ENCODE results near the gene TIMP2.

TIMP2 gene

DNA sequence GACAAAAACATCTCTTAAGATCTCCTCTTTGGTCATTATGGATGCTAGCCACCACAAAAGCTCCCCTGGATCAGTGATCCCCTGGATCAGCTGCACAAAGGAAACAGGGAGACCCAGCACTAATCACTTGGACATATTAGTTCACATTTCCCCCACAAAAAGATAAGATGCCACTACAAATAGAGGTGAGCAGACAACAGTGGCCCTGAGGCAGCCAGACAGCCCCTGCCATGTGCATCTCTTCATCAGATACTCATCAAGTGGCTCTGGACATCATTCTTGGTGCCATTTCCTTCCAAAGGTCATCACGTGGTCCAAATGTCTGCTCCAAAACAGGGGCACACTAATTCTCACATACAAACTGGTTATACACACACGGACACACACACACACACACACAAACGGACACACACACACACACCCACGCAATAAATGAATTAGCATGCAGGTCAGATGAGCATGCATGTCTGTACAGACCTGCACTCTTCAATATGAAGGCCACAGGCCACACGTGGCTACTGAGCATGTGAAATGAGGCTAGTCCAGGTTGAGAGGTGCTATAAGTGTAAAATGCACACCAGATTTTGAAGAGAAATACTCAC is 88.7 kb downstream of the TIMP2 start:
- no peak overlapping the region for H3K4me3 ChIP-seq (ENCODE audit: low read depth, low read length)
- TF ChIP-seq CTCF (IDR thresholded peaks at IDR 0.05; ENCODE audit: low read depth, low read length): no peak
- DNase-seq (ENCODE audit: low read depth): no peak

GRCh38 chr17:78834571-78834970 is 90.6 kb downstream of the TIMP2 start:
- no peak for DNase-seq (ENCODE audit: low read depth)
- H3K4me3 ChIP-seq (ENCODE audit: low read depth, low read length): no peak overlapping the region
- TF ChIP-seq MAX (IDR thresholded peaks at IDR 0.05; ENCODE audit: low read depth, low read length): no peak

- TF ChIP-seq MYC (IDR thresholded peaks at IDR 0.05; ENCODE audit: low read depth, low read length) (no peak), CTCF (IDR thresholded peaks at IDR 0.05; ENCODE audit: low read depth, low read length) (no peak), POLR2A (IDR thresholded peaks at IDR 0.05; ENCODE audit: extremely low read depth, insufficient read length) (no peak), MAX (IDR thresholded peaks at IDR 0.05; ENCODE audit: low read depth, low read length) (no peak)
- H3K4me3 ChIP-seq (ENCODE audit: low read depth, low read length): no peak overlapping the region
- no peak for DNase-seq (ENCODE audit: low read depth)
Measured at GRCh38 chr17:78832541-78832810, 92.7 kb downstream of the TIMP2 start.

- no peak for DNase-seq (ENCODE audit: low read depth)
- TF ChIP-seq POLR2A (IDR thresholded peaks at IDR 0.05; ENCODE audit: extremely low read depth, insufficient read length) (no peak), MAX (IDR thresholded peaks at IDR 0.05; ENCODE audit: low read depth, low read length) (no peak), CTCF (IDR thresholded peaks at IDR 0.05; ENCODE audit: low read depth, low read length) (no peak), MYC (IDR thresholded peaks at IDR 0.05; ENCODE audit: low read depth, low read length) (no peak)
Measured at GRCh38 chr17:78831688-78832540, 93.3 kb downstream of the TIMP2 start.

DNA sequence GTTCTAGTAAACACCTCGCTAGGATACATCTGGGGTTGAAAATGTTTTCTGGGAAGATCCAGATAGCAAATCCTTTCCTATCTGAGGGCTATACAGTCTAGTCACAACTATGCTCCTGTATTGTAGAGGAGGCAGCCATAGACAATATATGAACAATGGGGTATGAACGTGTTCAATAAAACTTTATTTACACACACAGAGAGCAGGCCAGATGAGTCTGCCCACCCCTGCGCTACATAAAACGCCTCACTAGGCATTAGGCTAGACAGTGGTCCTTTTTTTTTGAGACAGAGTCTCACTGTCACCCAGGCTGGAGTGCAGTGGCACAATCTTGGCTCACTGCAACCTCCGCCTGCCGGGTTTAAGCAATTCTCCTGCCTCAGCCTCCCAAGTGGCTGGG is 95.7 kb downstream of the TIMP2 start:
- no peak for TF ChIP-seq CTCF (IDR thresholded peaks at IDR 0.05; ENCODE audit: low read depth, low read length)
- TF ChIP-seq MYC (IDR thresholded peaks at IDR 0.05; ENCODE audit: low read depth, low read length): no peak
- TF ChIP-seq POLR2A (IDR thresholded peaks at IDR 0.05; ENCODE audit: extremely low read depth, insufficient read length): no peak
- no peak for TF ChIP-seq MAX (IDR thresholded peaks at IDR 0.05; ENCODE audit: low read depth, low read length)
- DNase-seq (ENCODE audit: low read depth): no peak
- H3K4me3 ChIP-seq (ENCODE audit: low read depth, low read length): no peak overlapping the region

More at GRCh38 chr17:78831688-78832540, 93.3 kb downstream of the TIMP2 start:
- no peak overlapping the region for H3K4me3 ChIP-seq (ENCODE audit: low read depth, low read length)

DNA sequence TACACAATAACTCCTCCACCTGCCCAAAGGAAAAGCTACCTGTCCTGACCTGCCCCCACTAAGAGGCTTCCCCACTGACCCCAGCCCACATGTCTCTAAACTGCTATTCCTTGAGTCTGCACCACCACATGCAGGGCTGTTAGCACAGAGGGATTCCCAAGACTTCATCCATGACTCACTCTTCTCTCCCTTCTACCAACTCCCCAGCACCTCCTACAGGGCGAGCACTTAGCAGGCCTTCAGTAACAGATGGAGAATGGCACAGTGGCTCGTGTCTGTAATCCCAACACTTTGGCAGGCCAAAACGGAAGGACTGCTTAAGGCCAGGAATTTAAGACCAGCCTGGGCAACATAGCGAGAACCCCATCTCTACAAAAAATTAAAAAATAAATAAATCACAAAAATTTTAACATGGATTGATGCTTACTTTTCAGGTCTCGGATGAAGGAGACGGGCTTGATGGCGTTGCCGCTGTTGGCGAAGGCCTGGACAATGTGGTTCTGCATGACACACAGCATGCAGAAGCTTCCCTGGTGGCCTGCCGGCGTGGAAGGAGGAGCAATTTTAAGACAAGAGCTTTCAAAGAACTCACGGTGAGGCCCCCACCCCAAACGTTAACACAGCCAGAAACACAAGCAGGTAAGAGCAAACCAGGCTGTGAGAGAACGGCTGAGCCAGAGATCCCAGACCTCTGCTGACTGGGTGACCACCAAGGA is 96.6 kb downstream of the TIMP2 start:
- peak; percentile 31 for DNase-seq (ENCODE audit: low read depth)
- TF ChIP-seq POLR2A (IDR thresholded peaks at IDR 0.05; ENCODE audit: extremely low read depth, insufficient read length) (no peak), CTCF (IDR thresholded peaks at IDR 0.05; ENCODE audit: low read depth, low read length) (peak; percentile 11)
- no peak overlapping the region for H3K4me3 ChIP-seq (ENCODE audit: low read depth, low read length)
